ENCODE data around the gene EPN1.

Gene EPN1

DNA sequence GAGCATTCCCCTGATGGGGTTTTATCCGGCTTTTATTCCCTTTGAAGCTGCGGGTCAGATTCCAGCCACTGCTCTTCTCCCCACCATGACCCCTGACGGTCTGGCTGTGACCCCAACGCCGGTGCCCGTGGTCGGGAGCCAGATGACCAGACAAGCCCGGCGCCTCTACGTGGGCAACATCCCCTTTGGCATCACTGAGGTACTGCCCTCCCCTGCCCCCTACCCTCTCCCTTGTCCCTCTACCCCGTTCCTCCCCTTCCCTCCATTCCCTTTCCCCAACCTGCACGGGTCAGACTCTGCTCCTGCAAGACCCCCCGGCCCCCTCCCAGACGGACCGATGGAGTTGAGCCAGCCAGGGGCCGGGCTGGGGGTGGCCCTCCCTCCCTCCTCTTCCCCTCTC is 14.0 kb upstream of the EPN1 start:
- no peak for DNase-seq

DNA sequence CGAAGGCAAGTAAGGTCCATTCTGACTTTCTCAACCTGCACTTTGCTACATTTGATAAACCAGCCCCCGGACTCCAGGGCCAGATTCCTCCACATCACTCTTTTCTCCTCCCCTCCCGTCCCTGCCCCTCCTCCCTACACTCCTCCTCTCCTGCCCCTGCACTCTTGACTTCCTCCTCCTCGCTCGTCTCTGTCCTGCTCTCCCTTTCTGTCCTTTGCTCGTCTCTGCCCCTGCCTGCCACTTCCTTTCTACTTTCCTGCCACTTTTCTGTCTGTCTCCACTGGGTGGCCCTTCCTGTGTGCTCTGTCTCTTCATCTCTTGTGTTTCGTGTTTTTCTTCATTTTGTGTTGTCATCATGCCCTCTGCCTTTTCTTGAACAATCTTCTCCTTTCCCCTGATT is 13.2 kb upstream of the EPN1 start:
- no peak for DNase-seq

DNA sequence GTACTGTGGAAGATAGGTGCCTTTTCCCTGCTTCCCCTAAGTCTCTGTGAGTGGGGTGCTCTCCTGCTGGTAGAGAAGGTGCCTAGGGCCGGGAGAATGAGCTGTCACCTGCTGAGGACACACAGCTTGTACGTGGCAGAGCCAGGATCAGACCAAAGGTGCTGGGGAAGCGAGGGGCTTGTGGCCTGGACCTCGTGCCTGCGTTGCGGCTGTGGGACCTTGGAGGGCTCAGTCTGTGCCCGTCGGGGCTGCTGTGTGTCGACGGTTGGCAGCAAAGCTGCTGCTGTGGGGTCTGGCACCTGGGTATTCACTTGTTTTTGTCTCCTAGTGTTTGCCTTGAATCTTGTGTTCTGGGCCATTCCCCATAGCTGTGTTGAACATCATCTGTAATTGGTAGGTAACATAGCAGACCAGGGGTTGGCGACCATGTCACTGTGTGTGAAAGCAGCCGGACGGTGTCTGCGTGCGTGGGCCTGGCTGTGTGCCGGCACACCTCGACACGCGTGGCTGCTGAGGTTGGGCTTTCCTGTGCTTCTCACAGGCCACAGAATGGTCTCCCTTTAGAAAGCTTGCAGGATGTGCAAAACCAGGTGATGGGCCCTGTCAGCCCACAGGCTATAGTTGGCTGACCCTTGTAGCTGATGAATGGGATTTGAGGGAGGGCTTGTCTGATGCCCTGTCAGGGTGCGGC is 11.0 kb upstream of the EPN1 start:
- no peak for DNase-seq

DNA sequence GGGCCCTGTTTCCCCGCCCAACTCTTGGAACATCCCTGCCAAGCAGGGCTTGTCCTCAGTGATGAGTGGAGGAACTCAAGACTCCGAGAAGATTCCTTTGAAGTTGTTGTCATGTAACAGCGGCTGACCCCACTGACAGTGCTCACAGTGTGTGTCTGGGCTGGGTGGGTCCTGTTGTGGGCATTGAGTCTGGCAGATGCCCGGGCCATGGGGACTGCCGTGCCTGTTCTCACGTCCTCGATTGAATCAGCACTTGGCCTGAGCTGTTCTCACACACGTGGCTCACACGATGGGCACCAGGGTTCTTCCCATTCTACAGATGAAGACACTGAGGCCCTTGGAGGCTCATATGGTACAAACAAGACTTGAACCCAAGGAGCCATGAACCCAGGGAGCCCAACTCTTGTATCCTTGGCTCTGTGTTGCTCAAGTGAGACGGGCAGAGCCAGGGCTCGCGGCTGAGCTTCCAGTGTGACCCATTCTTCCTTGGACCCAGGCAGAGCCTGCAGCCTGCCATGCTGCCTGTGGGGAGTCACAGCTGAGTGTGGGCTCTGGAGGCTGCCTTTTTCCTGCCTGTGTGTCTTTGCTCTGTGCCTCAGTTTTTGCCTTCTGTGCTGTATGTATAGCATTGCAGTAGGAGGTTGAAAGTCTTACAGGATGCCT is 8.6 kb upstream of the EPN1 start:
- DNase-seq: no peak

DNA sequence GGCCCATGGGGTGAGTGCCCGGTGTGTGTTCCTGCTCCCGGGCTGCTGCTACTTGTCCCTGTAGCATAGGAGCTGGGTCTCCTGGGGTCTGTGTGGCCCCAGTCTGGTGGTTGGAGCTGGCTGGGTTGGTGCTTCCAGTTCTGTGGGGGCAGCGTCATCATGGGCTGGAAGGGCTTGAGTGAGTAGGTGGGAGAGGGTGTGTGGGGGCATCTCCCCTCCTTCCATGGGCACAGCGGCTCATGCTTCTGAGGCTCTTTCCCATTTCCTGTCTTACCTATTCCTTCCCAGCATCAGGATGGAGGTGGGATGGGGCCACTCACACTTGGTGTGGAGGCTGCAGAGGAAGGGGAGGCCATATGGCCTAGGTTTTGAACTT is 8.0 kb upstream of the EPN1 start:
- DNase-seq: no peak

DNA sequence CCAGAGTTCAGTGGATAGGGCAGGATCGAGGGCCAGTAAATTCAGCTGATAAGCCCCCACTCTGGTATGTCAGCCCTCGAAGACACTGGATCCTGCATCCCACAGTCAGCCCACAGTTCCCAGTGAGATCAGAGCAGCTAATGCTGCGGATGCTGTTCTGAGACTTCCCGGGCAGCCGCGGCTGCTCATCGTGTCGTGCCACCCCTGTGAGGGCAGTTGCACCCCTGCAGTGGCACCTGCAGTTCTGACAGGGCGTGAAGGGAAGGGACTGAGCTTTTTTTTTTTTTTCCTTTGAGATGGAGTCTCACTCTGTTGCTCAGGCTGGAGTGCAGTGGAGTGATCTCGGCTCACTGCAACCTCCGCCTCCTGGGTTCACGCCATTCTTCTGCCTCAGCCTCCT is 7.5 kb upstream of the EPN1 start:
- no peak for DNase-seq

DNA sequence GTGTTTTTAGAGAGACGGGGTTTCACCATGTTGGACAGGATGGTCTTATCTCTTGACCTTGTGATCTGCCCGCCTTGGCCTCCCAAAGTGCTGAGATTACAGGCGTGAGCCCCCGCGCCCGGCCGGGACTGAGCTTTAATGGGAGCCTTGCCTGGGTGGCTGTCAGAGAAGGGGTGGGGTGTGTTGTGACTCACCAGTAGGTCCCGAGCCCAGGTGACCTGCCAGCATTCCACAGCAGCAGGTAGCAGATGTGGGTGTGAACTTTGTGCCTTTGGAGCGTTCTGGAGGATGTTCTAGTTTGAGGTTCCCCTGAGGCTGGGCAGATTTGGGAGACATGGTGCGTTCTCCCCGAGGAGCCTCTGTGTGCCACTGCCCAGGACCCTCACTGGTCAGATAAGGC is 7.1 kb upstream of the EPN1 start:
- DNase-seq: no peak

DNA sequence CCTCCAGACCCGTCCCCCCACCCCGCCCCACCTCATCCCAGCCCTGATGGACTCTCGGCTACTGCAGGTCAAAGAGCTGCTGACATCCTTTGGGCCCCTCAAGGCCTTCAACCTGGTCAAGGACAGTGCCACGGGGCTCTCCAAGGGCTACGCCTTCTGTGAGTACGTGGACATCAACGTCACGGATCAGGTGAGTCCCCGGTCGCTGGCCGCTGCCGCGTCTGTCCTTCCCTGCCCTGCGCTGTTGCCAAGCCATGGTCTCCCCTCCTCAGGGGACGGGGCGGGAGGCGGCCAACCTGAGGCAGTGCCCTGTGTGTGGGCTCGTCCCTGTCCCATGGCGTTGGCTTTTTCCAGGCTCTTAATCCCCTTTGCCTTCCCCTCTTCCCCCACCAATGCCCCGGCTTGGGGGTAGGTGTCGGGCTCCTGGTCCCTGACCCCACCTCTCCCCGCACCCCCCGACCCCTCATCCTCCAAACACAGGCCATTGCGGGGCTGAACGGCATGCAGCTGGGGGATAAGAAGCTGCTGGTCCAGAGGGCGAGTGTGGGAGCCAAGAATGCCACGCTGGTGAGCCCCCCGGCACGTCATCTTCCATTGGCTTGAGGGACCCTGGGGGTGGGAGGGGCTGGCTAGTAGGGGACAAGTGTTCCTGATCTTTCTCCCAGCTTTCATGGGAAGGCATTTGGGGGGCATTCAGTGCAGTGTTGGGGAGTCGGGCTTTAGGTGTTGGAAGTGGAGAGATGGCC is 6.2 kb upstream of the EPN1 start:
- DNase-seq: no peak

DNA sequence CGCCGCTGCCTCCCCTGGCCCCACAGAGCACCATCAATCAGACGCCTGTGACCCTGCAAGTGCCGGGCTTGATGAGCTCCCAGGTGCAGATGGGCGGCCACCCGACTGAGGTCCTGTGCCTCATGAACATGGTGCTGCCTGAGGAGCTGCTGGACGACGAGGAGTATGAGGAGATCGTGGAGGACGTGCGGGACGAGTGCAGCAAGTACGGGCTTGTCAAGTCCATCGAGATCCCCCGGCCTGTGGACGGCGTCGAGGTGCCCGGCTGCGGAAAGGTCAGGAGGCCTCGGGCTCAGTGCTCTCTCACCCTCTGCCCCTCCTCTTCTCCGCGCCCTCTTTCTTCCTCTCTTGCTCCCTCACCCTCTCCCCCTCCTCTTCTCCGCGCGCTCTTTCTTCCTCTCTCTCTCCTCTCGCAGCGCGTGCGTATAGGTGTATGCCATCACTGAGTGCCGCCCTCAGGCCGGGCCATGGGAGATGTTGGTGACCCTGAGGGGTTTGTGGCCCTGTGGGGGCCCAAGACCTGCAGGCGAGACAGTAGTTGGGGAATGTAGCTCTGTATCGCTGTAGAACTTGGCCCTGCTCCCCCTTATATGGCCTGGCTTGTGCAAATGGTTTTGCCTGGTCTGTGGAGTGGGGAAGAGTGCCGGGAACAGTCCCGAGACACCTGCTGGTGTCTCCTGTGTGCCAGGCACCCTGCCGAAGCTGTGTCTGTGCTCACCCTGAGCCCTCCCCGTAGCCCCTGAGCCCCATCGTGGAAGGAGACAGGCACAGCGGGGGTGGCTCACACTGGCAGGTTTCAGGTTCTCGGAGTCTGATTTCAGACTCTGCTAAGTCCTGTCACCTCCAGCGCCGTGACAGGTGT is 5.4 kb upstream of the EPN1 start:
- no peak for DNase-seq

DNA sequence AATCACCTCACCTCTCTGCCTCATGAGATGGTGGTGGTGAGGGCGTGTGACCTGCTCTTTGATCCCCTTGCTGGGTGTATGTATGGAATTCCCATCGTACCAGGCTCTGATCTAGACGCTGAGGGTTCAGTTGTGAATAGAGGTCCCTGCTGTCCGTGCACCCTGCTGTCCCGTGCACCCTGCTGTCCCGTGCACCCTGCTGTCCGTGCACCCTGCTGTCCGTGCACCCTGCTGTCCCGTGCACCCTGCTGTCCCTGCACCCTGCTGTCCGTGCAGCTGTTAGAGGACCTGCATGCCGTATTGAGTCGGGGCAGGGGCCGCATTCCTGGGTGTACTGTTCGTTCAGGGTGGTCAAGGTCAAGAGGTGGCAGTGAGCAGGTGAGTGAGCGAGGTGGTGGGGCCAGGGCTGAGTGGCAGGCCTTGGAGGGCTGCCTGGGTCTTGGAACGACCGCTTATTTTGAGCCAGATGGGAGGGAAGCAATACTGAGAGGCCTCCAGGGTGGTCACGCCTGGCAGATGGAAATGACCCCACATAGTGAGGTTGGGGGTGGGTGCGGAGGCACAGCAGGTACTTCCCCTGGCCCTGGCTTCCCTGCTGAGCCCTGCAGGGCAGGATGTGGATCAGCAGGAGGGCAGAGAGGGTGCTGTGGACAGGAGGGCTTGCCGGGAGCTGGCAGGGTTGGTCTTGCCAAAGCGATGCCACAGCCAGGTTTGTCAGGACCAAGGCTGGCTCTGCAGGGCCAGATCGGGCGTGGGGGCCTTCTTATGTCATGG is 4.6 kb upstream of the EPN1 start:
- DNase-seq: no peak

DNA sequence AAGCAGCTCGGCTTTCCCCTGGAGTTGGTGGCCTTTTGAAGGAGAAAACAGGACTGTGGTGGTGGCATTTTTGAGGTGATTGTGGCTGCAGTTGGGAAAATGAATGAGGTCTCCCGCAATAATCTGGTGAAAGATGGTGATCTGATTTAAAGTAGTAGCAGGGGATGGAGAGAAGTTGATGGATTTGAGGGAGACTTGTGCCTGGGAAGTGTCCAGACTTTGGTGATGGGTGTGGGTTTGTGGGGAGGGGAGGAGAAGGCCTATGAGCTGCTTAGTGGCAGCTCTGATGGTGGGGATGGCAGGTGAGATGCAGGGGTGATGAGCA is 4.0 kb upstream of the EPN1 start:
- DNase-seq: no peak

DNA sequence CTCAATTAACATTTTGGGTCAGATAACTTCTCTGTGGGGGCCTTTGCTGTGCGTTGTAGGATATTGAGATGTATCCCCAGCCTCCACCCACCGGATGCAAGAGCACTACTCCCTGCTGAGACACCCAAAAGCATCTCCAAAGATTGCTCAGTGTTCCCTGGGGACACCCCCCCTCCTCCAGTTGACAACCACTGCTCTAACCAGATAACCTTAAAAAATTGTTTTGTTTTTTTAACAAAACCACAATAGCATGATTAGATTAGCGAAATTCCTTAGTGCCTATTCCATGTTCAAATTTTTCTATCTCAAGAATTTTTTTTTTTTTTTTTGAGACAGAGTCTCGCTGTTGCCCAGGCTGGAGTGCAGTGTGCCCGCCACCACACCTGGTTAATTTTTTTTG is 2.6 kb upstream of the EPN1 start:
- peak; percentile 63 for DNase-seq

DNA sequence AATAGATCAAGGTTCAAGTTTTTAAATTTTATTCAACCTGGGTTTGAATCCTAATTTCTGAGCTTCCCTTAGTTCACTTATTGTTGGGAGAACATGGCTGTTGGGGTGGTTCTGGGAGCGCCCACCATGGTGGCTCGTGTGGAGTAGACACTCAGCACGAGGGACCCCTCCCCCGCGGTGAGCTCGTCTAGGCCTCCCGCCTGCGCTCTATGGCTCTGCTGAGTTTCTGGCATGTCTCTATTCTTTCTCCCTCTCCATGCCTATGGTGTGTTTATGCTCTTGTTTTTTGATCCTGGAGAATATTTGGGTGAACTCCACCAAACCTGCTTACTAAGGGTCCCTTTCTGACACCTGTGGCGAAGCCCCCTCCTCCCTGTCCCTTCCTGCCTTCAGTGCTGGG is 1.6 kb upstream of the EPN1 start:
- no peak for DNase-seq

DNA sequence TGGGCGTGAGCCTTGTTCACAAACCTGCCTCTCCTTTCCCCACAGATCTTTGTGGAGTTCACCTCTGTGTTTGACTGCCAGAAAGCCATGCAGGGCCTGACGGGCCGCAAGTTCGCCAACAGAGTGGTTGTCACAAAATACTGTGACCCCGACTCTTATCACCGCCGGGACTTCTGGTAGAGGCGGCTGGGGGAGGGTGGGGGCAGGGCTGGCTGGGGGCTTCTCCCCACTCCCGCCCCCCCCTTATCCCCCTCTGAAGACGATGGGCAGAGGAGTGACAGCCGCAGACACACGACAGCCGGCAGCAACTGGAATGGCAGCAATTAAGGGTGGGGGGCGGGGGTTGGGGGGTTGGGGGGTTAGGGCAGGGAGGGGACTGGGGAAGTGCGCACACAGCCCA is 1.1 kb upstream of the EPN1 start:
- no peak for DNase-seq

DNA sequence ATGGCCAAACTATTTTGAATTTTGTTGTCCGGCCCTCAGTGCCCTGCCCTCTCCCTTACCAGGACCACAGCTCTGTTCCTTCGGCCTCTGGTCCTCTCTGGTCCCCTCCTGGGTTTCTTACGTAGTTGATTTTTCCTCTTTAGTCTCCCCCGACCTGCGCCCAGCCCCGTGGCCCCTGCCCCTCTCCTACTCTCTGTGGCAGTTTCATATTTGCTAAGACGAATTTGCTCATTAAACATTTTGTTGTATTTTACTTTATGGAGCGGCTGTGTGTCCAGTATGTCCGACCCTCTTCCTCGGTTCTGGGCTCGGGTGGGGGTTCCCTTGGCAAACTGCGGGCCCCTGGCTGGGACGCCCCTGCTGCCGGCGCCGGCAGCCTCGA is 576 bp upstream of the EPN1 start:
- DNase-seq: no peak

DNA sequence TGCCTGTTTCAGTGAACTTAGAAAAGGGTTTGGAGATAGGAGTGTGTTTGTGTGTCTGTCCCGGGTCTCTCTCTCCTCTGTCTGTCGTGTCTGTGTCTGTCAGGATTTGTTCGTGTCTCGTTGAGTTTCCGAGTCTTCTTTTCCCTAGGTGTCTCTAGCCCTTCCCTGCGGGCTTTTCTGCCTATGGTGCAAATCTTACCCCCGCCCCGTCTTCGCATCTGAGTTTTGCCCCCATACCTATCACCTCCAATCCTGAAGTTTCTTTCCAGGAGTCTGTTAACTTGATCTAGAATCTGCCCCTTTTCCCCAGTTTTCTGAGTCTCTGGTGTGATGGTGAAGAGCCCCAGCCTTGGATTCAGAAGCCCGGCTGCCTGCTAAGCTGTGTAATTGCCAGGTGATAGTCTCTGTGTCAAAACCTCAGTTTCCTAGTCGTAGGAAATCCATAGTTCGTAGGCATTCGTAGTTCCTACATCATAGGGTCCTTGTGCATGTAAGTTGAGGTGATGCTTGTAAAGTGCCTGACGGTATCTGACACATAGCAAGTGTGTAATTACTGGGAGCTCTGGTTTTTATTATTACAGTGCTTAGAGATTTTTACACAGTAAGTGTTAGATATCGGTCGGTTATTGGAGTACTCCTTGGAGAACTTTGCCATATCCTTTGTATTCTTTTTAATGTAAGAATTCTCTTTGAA is 782 bp downstream of the EPN1 start:
- no peak for DNase-seq

DNA sequence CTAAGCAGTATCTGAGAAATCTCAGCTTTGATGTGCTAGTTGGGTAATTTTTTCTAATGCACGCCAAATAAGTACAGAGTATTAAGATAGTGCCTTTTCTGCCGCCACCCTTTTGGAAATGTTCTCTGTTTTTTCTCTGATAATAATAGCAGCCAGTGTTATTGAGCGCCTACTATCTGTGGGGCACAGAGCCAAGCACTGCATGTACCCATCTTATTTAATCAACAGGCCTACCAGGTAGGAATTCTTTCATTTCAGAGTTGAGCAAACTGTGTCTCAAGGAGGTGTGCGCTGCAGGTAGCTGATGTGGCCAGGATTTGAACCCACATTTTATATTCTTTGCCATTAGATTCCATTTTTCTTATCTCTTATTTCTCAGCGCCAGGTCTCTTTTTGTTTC is 1.4 kb downstream of the EPN1 start:
- no peak for DNase-seq

DNA sequence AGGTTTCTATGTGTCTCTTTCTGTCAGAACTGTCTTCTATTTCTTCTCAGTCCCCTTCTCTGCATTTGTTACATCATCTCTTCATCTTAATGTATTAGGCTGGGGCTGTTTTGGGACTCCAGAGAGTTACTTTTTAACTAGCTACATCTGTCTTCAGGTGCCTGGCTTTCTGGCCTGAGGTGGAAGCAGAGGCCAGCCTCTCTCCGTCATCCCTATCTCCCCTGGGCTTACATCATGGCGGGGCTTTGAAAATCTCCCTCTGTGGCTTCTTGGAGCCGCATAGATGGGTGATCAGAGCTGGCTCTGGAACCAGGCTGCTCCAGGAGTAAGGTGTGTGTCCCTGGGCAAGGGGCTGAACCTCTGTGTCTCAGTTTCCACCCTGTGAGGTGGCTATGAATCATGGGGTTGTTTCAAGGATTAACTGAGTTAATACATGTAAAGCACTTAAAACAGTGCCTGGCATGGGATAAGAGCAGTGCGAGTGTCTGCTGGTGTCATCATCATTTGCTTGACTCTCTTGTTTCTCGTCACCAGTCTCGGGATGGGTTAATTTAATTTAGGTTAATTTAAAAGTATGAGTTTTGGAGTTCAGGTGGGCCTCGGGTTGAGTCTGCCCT is 2.0 kb downstream of the EPN1 start:
- DNase-seq: no peak

DNA sequence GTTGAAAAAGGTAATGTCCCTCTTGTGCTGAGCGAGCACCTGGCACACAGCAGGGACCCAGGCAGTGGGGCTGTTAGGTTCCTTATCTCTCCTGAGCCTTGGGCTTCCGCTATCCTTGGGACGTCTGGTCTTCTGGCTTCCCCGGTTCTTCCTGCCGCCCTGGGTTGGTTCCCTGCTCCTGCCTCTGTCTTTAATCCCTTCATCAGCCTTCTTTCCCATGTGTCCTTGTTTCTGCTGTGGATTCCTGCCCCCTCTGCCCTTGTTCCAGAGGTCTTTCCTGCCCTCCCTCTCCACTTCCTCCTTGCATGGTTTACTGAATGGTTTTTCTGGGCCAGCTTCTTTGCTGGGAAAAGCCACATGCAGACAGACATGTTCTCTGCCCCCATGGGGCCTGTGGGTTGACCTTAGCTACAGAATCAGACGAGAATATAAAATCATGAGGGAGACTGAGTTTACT is 2.6 kb downstream of the EPN1 start:
- DNase-seq: no peak

DNA sequence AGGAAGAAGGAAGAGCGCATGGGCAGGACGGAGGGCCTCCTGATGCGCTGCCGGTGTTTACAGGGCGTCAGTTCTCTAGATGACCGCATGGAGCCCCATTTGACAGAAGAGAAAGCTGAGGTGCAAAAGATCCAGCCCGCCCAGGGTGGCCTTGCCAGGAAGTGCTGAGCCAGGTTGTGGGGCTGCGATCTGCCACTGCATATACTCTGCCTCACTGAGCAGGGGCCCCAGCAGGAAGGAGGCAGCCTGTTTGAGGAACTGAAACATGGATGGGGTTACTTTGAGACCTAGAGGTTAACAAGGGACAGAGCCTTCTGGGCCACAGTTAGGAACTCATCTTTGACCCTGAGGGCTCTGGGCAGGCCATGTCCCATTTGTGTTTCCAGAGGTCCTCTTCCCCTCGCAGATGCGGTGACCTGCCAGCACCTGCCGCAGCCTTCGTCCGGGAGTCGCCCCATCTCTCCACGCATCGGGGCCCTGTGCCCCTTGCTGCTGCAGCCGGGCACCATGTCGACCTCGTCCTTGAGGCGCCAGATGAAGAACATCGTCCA is 3.2 kb downstream of the EPN1 start:
- DNase-seq: no peak

Measured in fibroblast of skin of back (primary cell).